HepG2 (cell line): ENCODE data around the gene TYROBP. TPM values are rescaled to one million over a fixed set of nuclear protein-coding genes. Genes with fewer than 3 reads are reported as not detected.

Experiments
- ATF7-NPFF ChIP-seq: sonication (generic); formaldehyde crosslinking; IDR thresholded peaks from 2 replicates; pipeline ENCODE4 v1.8.1; 2023; ENCODE audit warnings: mild to moderate bottlenecking, low read depth, missing genetic modification reagents, moderate library complexity
- ATM ChIP-seq: fragments of 450-650 bp; IDR thresholded peaks from 2 replicates; pipeline ENCODE4 v1.7.1; 2017; ENCODE audit warnings: mild to moderate bottlenecking, borderline replicate concordance
- HMG20B ChIP-seq: conservative IDR thresholded peaks from 2 replicates; pipeline ENCODE4 v1.6.1; 2016; ENCODE audit warnings: missing genetic modification reagents, missing compliant biosample characterization
- HMGA1 ChIP-seq: sonication (generic); formaldehyde crosslinking; conservative IDR thresholded peaks from 2 replicates; pipeline ENCODE4 v1.4.0; 2020; ENCODE audit warnings: missing genetic modification reagents
- JARID2 ChIP-seq: sonication (generic); formaldehyde crosslinking; IDR thresholded peaks from 2 replicates; pipeline ENCODE4 v1.8.1; 2023; ENCODE audit warnings: missing genetic modification reagents, inconsistent platforms; ENCODE audit not compliant: insufficient replicate concordance
- KMT2B ChIP-seq: IDR thresholded peaks from 2 replicates; pipeline ENCODE4 v1.6.1; 2016; ENCODE audit warnings: missing genetic modification reagents, missing compliant biosample characterization
- LCORL ChIP-seq, 2 experiments: fragments of 450-650 bp in 1 of 2; sonication (generic) in 1 of 2; formaldehyde crosslinking in 1 of 2; IDR thresholded peaks; 2 replicates each; pipeline versions ENCODE4 v1.5.0 to v1.6.1; 2017 to 2020; ENCODE audit warnings: antibody characterized with exemption in 1 of 2, missing genetic modification reagents in 1 of 2
- POLR2AphosphoS5 ChIP-seq: IDR thresholded peaks from 2 replicates; pipeline ENCODE4 v1.6.1; 2012; ENCODE audit warnings: low read depth, low read length
- RAD51 ChIP-seq: fragments of 450-650 bp; IDR thresholded peaks from 2 replicates; pipeline ENCODE4 v1.6.1; 2016; ENCODE audit warnings: borderline replicate concordance
- SRSF9 ChIP-seq: fragments of 200-400 bp; formaldehyde crosslinking; IDR thresholded peaks from 2 replicates; pipeline ENCODE4 v1.6.1; 2018; ENCODE audit warnings: borderline replicate concordance, mild to moderate bottlenecking, low read depth, low read length; ENCODE audit not compliant: insufficient read depth, poor library complexity, severe bottlenecking
- ZMYM3 ChIP-seq: sonication (generic); formaldehyde crosslinking; IDR thresholded peaks from 2 replicates; pipeline ENCODE4 v1.5.1; 2020; ENCODE audit warnings: mild to moderate bottlenecking, missing genetic modification reagents
- ZNF572 ChIP-seq: sonication (generic); formaldehyde crosslinking; IDR thresholded peaks from 2 replicates; pipeline ENCODE4 v1.5.1; 2020; ENCODE audit warnings: mild to moderate bottlenecking, missing genetic modification reagents
- polyA plus RNA-seq, 8 experiments: library from polyadenylated mRNA; depleted of rRNA in 3 of 8; stranded (reverse) in 7 of 8; unstranded in 1 of 8; fragments of >200 nt; fragmentation: Illumina TruSeq in 4 of 8; extraction: Trizol in 4 of 8; gene quantifications; 2 replicates each; pipeline versions ENCODE4 v1.2.1 to v1.2.3, GENCODE V29; 2011 to 2016; ENCODE audit warnings: low read depth in 4 of 8, missing spikeins in 1 of 8, mixed read lengths in 1 of 8; ENCODE audit not compliant: insufficient read depth in 1 of 8
- total RNA-seq, 5 experiments: library from RNA; depleted of rRNA; stranded (reverse); fragments of >200 nt; fragmentation: Illumina TruSeq; extraction: Trizol; gene quantifications; 2 replicates each; pipeline ENCODE4 v1.2.3, GENCODE V29; 2016; ENCODE audit warnings: low read depth in 1 of 5
- TF ChIP-seq, protein P1 (sequence below): fragments of 450-650 bp; IDR thresholded peaks from 2 replicates; pipeline ENCODE4 v1.6.1; 2017
- TF ChIP-seq, protein P2 (sequence below): sonication (generic); formaldehyde crosslinking; IDR thresholded peaks from 2 replicates; pipeline ENCODE4 v1.4.0; 2020; ENCODE audit warnings: missing genetic modification reagents, borderline replicate concordance
- TF ChIP-seq, protein P3 (sequence below): sonication (generic); formaldehyde crosslinking; IDR thresholded peaks from 2 replicates; pipeline ENCODE4 v1.9.0; 2021; ENCODE audit warnings: missing genetic modification reagents, borderline replicate concordance
- TF ChIP-seq, protein P4 (sequence below): sonication (generic); formaldehyde crosslinking; IDR thresholded peaks from 2 replicates; pipeline ENCODE4 v1.4.0; 2020; ENCODE audit warnings: missing genetic modification reagents, borderline replicate concordance
- TF ChIP-seq, protein P5 (sequence below): sonication (generic); formaldehyde crosslinking; IDR thresholded peaks from 2 replicates; pipeline ENCODE4 v1.5.1; 2020; ENCODE audit warnings: mild to moderate bottlenecking, missing genetic modification reagents, moderate library complexity

Gene TYROBP
- total and polyA plus RNA-seq, 2 of the 13 experiments (the other 11 are each of a cell fraction or from before 2014, with no cell fraction given): not detected

DNA sequence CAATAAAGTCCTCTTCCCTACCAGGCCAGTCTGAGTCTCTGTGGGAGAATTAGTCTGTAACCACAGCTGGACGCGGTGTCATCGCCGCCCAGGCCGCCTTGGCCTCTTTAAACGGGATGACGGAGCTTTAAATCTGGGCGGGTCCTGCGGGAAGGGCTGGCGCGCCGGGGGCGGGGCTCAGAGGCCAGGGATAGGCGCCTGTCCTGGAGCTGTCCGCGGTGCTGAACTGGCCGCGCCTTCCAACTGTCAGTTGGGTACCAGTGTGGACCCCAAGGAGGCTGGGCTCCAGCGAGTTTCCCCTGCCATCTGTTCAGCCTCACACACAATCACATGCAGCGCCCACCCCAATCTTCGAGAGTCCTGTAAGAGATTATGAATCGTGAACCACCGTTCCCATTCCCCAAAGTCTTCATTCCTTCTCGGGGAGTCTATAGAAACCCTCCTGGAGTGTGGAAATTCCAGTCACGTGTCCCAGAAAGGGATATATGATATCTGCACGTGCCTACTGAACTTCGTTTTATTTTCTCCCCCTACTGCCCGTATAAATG lies 28.3 kb downstream of the TYROBP start (continued):
- no peak for TF ChIP-seq POLR2AphosphoS5
- TF ChIP-seq, protein P1, sequence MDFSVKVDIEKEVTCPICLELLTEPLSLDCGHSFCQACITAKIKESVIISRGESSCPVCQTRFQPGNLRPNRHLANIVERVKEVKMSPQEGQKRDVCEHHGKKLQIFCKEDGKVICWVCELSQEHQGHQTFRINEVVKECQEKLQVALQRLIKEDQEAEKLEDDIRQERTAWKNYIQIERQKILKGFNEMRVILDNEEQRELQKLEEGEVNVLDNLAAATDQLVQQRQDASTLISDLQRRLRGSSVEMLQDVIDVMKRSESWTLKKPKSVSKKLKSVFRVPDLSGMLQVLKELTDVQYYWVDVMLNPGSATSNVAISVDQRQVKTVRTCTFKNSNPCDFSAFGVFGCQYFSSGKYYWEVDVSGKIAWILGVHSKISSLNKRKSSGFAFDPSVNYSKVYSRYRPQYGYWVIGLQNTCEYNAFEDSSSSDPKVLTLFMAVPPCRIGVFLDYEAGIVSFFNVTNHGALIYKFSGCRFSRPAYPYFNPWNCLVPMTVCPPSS: no peak
- TF ChIP-seq ATF7-NPFF: peak; percentile 90
- TF ChIP-seq SRSF9: no peak
- TF ChIP-seq, protein P2, sequence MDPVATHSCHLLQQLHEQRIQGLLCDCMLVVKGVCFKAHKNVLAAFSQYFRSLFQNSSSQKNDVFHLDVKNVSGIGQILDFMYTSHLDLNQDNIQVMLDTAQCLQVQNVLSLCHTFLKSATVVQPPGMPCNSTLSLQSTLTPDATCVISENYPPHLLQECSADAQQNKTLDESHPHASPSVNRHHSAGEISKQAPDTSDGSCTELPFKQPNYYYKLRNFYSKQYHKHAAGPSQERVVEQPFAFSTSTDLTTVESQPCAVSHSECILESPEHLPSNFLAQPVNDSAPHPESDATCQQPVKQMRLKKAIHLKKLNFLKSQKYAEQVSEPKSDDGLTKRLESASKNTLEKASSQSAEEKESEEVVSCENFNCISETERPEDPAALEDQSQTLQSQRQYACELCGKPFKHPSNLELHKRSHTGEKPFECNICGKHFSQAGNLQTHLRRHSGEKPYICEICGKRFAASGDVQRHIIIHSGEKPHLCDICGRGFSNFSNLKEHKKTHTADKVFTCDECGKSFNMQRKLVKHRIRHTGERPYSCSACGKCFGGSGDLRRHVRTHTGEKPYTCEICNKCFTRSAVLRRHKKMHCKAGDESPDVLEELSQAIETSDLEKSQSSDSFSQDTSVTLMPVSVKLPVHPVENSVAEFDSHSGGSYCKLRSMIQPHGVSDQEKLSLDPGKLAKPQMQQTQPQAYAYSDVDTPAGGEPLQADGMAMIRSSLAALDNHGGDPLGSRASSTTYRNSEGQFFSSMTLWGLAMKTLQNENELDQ: peak; percentile 92; the same call in 1 of the 2 replicates
- TF ChIP-seq, protein P3, sequence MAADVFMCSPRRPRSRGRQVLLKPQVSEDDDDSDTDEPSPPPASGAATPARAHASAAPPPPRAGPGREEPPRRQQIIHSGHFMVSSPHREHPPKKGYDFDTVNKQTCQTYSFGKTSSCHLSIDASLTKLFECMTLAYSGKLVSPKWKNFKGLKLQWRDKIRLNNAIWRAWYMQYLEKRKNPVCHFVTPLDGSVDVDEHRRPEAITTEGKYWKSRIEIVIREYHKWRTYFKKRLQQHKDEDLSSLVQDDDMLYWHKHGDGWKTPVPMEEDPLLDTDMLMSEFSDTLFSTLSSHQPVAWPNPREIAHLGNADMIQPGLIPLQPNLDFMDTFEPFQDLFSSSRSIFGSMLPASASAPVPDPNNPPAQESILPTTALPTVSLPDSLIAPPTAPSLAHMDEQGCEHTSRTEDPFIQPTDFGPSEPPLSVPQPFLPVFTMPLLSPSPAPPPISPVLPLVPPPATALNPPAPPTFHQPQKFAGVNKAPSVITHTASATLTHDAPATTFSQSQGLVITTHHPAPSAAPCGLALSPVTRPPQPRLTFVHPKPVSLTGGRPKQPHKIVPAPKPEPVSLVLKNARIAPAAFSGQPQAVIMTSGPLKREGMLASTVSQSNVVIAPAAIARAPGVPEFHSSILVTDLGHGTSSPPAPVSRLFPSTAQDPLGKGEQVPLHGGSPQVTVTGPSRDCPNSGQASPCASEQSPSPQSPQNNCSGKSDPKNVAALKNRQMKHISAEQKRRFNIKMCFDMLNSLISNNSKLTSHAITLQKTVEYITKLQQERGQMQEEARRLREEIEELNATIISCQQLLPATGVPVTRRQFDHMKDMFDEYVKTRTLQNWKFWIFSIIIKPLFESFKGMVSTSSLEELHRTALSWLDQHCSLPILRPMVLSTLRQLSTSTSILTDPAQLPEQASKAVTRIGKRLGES (CRISPR knock-in tag): peak; percentile 86
- no peak for TF ChIP-seq LCORL (IDR thresholded peaks at IDR 0.05)
- TF ChIP-seq LCORL (CRISPR knock-in tag; IDR thresholded peaks at IDR 0.05): no peak
- TF ChIP-seq, protein P4, sequence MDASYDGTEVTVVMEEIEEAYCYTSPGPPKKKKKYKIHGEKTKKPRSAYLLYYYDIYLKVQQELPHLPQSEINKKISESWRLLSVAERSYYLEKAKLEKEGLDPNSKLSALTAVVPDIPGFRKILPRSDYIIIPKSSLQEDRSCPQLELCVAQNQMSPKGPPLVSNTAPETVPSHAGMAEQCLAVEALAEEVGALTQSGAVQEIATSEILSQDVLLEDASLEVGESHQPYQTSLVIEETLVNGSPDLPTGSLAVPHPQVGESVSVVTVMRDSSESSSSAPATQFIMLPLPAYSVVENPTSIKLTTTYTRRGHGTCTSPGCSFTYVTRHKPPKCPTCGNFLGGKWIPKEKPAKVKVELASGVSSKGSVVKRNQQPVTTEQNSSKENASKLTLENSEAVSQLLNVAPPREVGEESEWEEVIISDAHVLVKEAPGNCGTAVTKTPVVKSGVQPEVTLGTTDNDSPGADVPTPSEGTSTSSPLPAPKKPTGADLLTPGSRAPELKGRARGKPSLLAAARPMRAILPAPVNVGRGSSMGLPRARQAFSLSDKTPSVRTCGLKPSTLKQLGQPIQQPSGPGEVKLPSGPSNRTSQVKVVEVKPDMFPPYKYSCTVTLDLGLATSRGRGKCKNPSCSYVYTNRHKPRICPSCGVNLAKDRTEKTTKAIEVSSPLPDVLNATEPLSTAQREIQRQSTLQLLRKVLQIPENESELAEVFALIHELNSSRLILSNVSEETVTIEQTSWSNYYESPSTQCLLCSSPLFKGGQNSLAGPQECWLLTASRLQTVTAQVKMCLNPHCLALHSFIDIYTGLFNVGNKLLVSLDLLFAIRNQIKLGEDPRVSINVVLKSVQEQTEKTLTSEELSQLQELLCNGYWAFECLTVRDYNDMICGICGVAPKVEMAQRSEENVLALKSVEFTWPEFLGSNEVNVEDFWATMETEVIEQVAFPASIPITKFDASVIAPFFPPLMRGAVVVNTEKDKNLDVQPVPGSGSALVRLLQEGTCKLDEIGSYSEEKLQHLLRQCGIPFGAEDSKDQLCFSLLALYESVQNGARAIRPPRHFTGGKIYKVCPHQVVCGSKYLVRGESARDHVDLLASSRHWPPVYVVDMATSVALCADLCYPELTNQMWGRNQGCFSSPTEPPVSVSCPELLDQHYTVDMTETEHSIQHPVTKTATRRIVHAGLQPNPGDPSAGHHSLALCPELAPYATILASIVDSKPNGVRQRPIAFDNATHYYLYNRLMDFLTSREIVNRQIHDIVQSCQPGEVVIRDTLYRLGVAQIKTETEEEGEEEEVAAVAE (CRISPR knock-in tag): peak; percentile 95
- no peak; the same call in 1 of the 2 replicates for TF ChIP-seq RAD51
- TF ChIP-seq HMGA1: no peak
- TF ChIP-seq ZMYM3 (CRISPR knock-in tag): no peak
- TF ChIP-seq, protein P5, sequence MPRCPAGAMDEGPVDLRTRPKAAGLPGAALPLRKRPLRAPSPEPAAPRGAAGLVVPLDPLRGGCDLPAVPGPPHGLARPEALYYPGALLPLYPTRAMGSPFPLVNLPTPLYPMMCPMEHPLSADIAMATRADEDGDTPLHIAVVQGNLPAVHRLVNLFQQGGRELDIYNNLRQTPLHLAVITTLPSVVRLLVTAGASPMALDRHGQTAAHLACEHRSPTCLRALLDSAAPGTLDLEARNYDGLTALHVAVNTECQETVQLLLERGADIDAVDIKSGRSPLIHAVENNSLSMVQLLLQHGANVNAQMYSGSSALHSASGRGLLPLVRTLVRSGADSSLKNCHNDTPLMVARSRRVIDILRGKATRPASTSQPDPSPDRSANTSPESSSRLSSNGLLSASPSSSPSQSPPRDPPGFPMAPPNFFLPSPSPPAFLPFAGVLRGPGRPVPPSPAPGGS (CRISPR knock-in tag): 0 out of 2 replicates have a peak, but pooled peaks have one; percentile 74
- TF ChIP-seq ZNF572: no peak
- peak; percentile 87 for TF ChIP-seq KMT2B (CRISPR knock-in tag)
- TF ChIP-seq HMG20B (CRISPR knock-in tag): 0 out of 2 replicates have a peak, but pooled peaks have one; percentile 69
- TF ChIP-seq JARID2: no peak
- no peak for TF ChIP-seq ATM
